Progenitor cell of endocrine pancreas (in vitro differentiated cells): Measurements from ENCODE around the gene CXADR. TPM values are rescaled to one million over a fixed set of nuclear protein-coding genes. Genes with fewer than 3 reads are reported as not detected.
A peak's percentile ranks its signal among the peaks of the same experiment; 100 is the strongest.
"Not testable (repeated sequence)": the region's sequence is repeated elsewhere in the genome, so short reads cannot be mapped to it uniquely, and the experiment has no call there.

Experiments
- DNase-seq: peaks from one replicate; pipeline ENCODE4 v3.0.0; 2021; ENCODE audit warnings: low spot score; ENCODE audit not compliant: unreplicated experiment
- H3K27ac Mint-ChIP-seq: 2 replicates; pipeline ENCODE4 v1.8.0; 2021; ENCODE audit warnings: mild to moderate bottlenecking, moderate library complexity, mixed read lengths
- H3K27me3 Mint-ChIP-seq: 2 replicates; pipeline ENCODE4 v1.8.0; 2021; ENCODE audit warnings: mixed read lengths
- H3K36me3 Mint-ChIP-seq: 2 replicates; pipeline ENCODE4 v1.8.0; 2022; ENCODE audit warnings: mixed read lengths; ENCODE audit not compliant: insufficient read depth
- H3K4me1 Mint-ChIP-seq: 2 replicates; pipeline ENCODE4 v1.8.0; 2021; ENCODE audit warnings: low read depth, mixed read lengths
- H3K4me3 Mint-ChIP-seq: 2 replicates; pipeline ENCODE4 v1.8.0; 2021; ENCODE audit warnings: low read depth, mild to moderate bottlenecking, moderate library complexity, mixed read lengths
- H3K9me3 Mint-ChIP-seq: 2 replicates; pipeline ENCODE4 v1.8.0; 2021; ENCODE audit warnings: low read depth, mixed read lengths
- CTCF ChIP-seq: fragments of 200-600 bp; sonication (generic); IDR thresholded peaks from one replicate; pipeline ENCODE4 v1.5.0; 2021; ENCODE audit warnings: antibody characterized with exemption, mild to moderate bottlenecking; ENCODE audit not compliant: unreplicated experiment
- total RNA-seq: library from RNA; stranded (reverse); gene quantifications from 2 replicates; pipeline ENCODE4 v1.2.1, GENCODE V29; 2021

Gene CXADR
- total RNA-seq, 1 donor from 2014 or later, result 65.9 TPM

GRCh38 chr21:17506951-17507350, 5.9 kb upstream of the CXADR start:
- no peak for DNase-seq
- Mint-ChIP-seq H3K27me3 (peaks cover 13% of the 10 kb centered on the region), H3K36me3 (no peaks in the 10 kb centered on the region), H3K9me3 (peaks cover 6% of the 10 kb centered on the region), H3K27ac (no peak overlapping the region), H3K4me3 (no peak overlapping the region), H3K4me1 (peaks cover under 1% of the 10 kb centered on the region)
- no peak for TF ChIP-seq CTCF

- no peak for DNase-seq
- Mint-ChIP-seq H3K27ac (no peak overlapping the region), H3K36me3 (no peaks in the 10 kb centered on the region), H3K4me3 (no peak overlapping the region), H3K27me3 (peaks cover 16% of the 10 kb centered on the region), H3K4me1 (peaks cover 3% of the 10 kb centered on the region), H3K9me3 (peaks cover 6% of the 10 kb centered on the region)
- no peak for TF ChIP-seq CTCF
Measured at GRCh38 chr21:17507591-17507990, 5.3 kb upstream of the CXADR start.

GRCh38 chr21:17513214-17514123, 626 bp downstream of the CXADR start:
- Mint-ChIP-seq H3K4me3 (peak overlapping the region; percentile 97), H3K36me3 (peaks cover 8% of the 10 kb centered on the region), H3K4me1 (peaks cover 17% of the 10 kb centered on the region), H3K27ac (peak overlapping the region; percentile 100), H3K27me3 (peaks cover 16% of the 10 kb centered on the region), H3K9me3 (no peaks in the 10 kb centered on the region)
- DNase-seq, result no peak
- TF ChIP-seq CTCF, result peak; percentile 30

- H3K27ac Mint-ChIP-seq, result peak overlapping the region; percentile 100
- DNase-seq, result no peak
- H3K4me3 Mint-ChIP-seq, result peak overlapping the region; percentile 97
- H3K4me1 Mint-ChIP-seq, result peaks cover 17% of the 10 kb centered on the region
- no peak for TF ChIP-seq CTCF
- peaks cover 8% of the 10 kb centered on the region for H3K36me3 Mint-ChIP-seq
- H3K9me3 Mint-ChIP-seq, result no peaks in the 10 kb centered on the region
- peaks cover 16% of the 10 kb centered on the region for H3K27me3 Mint-ChIP-seq
Measured at GRCh38 chr21:17514124-17514845, 1.4 kb downstream of the CXADR start.

- peaks cover 23% of the 10 kb centered on the region for H3K4me1 Mint-ChIP-seq
- H3K36me3 Mint-ChIP-seq, H3K27ac Mint-ChIP-seq, H3K27me3 Mint-ChIP-seq, H3K9me3 Mint-ChIP-seq, H3K4me3 Mint-ChIP-seq, DNase-seq: not testable (repeated sequence)
Measured at GRCh38 chr21:17517008-17517407, 4.2 kb downstream of the CXADR start.
